Dedifferentiated amniotic fluid mesenchymal stem cell (primary cell): Measurements from ENCODE around the gene FH.

ENCODE experiments used
- DNase-seq: peaks from one replicate; pipeline ENCODE4 v3.0.0-alpha.2; 2016; ENCODE audit errors: extremely low spot score

FH gene

DNA sequence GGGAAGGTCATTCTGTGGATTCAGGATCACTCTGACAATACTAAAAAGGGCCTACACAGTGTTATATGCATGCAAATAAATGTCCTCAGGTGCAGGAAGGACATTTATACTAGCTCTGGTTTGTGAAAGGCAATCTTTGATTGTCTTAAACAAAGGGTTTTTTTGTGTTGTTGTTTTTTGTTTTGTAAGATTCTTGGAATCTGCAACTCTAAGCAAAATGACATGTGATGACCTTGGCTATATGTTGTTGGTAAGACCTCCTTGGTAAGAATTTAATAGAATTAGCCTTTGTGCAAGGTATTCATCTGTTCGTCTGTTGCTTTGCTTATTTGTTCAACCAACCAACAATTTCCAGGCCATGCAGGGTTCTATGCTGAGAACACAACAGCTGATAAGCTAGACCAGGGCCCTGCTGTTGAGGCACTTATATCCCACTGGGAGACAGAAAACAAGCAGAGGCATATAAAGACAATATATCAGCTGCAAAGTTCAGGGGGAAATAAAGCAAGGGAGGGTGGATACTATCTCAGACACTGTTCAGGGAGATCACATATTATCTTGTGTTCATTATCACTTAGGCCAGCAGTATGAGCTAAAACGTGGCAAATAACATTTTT is 60.3 kb downstream of the FH start:
- DNase-seq: no peak

DNA sequence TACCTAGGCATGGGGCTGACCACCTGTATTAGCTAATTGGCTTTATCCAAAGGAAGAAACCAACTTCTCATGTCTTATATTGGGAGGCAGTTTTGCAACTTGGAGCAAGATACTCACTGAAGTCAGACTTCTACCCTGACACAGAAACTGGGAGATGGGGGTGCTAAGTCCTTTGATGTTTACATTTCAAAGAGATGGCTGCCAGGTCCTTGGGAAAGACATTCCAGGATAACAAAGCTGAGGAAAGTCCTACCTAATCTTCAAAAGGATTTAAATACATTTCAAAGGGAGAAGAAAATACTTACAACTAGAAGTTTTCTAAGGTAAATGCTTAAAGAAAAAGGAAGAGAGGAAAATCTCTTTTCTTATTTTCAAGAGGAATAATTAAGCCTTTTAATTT is 62.1 kb downstream of the FH start:
- no peak for DNase-seq

DNA sequence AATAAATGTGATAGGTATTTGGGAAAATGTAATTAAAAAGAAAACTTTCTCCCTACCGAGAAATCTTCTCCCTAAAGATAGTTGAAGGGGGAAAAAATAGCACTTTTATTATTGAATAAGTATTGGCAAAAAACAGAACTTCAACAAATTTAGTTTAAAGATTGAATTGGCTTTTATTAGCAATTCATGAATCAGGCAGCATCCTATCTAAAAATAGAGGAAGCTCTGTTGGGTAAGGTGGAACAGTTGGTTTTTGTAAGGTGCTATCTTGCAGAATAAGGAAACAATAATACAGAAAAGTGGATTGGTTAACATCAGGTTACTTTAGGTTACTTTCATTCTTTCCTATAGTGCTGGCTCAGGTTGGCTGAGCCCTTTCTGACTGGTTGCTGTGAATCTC is 62.8 kb downstream of the FH start:
- DNase-seq: no peak

DNA sequence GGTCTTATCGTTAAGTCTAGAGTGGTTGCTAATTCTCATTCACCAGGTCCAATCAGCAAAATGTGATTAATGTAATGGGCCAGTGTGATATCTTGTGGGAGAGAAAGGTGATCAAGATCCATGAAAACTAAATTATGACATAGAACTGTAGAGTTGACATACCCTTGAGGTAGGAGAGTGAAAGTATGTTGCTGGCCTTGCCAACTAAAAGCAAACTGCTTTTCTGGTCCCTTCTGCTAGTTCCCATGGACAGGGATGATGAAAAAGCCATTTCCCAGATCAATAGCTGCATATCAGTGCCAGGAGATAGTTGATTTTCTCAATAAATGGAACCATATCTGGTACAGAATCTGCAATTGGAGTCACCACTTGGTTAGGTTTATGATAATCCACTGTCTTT is 65.8 kb downstream of the FH start:
- DNase-seq: no peak

DNA sequence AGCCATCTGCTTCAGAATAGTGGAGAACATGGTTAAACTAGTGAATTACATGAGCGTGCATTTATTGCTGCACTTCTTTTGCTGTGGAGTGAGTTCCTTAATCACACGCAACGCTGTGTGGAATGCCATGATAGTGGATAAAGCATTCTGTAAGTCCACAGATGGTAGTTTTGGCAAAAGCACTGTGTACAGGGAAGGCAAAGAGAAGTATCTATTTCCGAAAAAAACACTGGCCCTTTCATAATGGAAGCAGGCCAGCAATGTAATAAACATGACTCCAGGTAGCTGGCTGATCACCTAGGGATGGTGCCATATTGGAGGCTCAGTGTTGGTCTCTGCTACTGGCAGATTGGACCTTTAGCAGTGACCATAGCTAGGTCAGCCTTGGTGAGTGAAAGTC is 67.6 kb downstream of the FH start:
- no peak for DNase-seq
